ENCODE data around the gene DAG1. TPM values are rescaled to one million over a fixed set of nuclear protein-coding genes. Genes with fewer than 3 reads are reported as not detected.

The DAG1 gene
- total RNA-seq, 1 experiment from 2014 or later: 99.9 TPM

GRCh38 chr3:49465270-49466034 lies 4.6 kb upstream of the DAG1 start:
- Histone ChIP-seq H3K4me3 (replicated peaks in 1 of 2; ENCODE audit: low read depth in 1 of 2, low read length in 2 of 2) (peak overlapping the region in 1 of 2 experiments; percentile 41; a peak in 2 of 4 replicates), H3K9me3 (ENCODE audit: control insufficient read depth in 1 of 2, insufficient read depth in 1 of 2, low read depth in 1 of 2, low read length in 2 of 2) (no peaks in the 10 kb centered on the region), H3K9ac (ENCODE audit: low read length) (peak overlapping the region; percentile 52), H3K27ac (ENCODE audit: low read depth, low read length) (peak overlapping the region; percentile 61), H2AFZ (ENCODE audit: low read depth, low read length, poor library complexity, severe bottlenecking) (peak overlapping the region; percentile 87), H3K4me1 (ENCODE audit: control insufficient read depth in 1 of 2, insufficient read depth in 2 of 2, low read length in 2 of 2) (peaks cover 42 to 61% of the 10 kb centered on the region in 2 experiments), H3K27me3 (ENCODE audit: insufficient read depth, low read length) (no peaks in the 10 kb centered on the region), H3K9me2 (ENCODE audit: insufficient read depth) (no peaks in the 10 kb centered on the region), H3K36me3 (ENCODE audit: control insufficient read depth in 1 of 2, insufficient read depth in 2 of 2, low read length in 2 of 2) (no peaks in the 10 kb centered on the region), H3K79me2 (ENCODE audit: insufficient read depth, low read length) (no peaks in the 10 kb centered on the region), H3K4me2 (ENCODE audit: low read length) (peak overlapping the region; percentile 67), H4K20me1 (ENCODE audit: insufficient read depth) (no peaks in the 10 kb centered on the region)
- TSS peak; percentile 31 for BruUV-seq (replicated peaks)
- CTCF ChIA-PET: interaction anchor here (1.4 kb wide), 1 partner anchor 11 kb away, joined by 3 read pairs; no protein-coding TSS in a partner anchor
- POLR2A ChIA-PET: no interaction called here
- intact Hi-C loops (cut with micrococcal nuclease): no loop called here
- RAD21 ChIA-PET (ENCODE audit: low non-redundant PET in 1 of 2, low total read pairs in 2 of 2, uncharacterized antibody in 2 of 2, unreplicated experiment in 2 of 2): no interaction called here
- DNase-seq (ENCODE audit: low read depth, low spot score) (no peak), ATAC-seq (no peak)
- TF ChIP-seq EZH2 (IDR thresholded peaks at IDR 0.05) (no peak), CBX3 (IDR thresholded peaks at IDR 0.05; ENCODE audit: low read depth) (no peak)

DNA sequence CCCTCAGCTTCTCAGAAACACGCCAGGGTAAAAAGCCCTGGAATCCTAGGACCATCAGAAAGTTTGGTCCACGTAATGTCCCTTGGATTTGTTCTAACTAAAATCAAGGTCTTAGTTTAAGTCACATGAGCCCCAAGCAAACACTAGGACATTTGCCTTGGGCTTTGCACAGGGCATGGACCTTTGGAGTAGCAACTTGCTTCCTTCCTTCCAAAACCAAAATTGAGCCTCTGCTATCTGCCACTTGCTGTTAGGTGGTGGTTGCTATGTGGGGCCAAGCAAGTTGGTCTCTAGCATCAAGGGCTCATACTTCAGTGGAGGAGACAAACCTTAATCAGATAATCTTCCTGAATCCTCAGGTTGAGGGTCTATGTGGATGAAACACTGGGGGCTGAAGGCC lies 4.0 kb upstream of the DAG1 start:
- Histone ChIP-seq H3K4me1 (ENCODE audit: control insufficient read depth in 1 of 2, insufficient read depth in 2 of 2, low read length in 2 of 2) (peaks cover 40 to 61% of the 10 kb centered on the region in 2 experiments), H3K9me2 (ENCODE audit: insufficient read depth) (no peaks in the 10 kb centered on the region), H2AFZ (ENCODE audit: low read depth, low read length, poor library complexity, severe bottlenecking) (peak overlapping the region; percentile 87), H3K27ac (ENCODE audit: low read depth, low read length) (peak overlapping the region; percentile 61), H3K9ac (ENCODE audit: low read length) (peak overlapping the region; percentile 52), H3K4me3 (replicated peaks in 1 of 2; ENCODE audit: low read depth in 1 of 2, low read length in 2 of 2) (no peak overlapping the region), H3K36me3 (ENCODE audit: control insufficient read depth in 1 of 2, insufficient read depth in 2 of 2, low read length in 2 of 2) (no peaks in the 10 kb centered on the region), H3K4me2 (ENCODE audit: low read length) (peak overlapping the region; percentile 67), H3K9me3 (ENCODE audit: control insufficient read depth in 1 of 2, insufficient read depth in 1 of 2, low read depth in 1 of 2, low read length in 2 of 2) (no peaks in the 10 kb centered on the region), H4K20me1 (ENCODE audit: insufficient read depth) (no peaks in the 10 kb centered on the region), H3K79me2 (ENCODE audit: insufficient read depth, low read length) (peaks cover 5% of the 10 kb centered on the region), H3K27me3 (ENCODE audit: insufficient read depth, low read length) (no peaks in the 10 kb centered on the region)
- POLR2A ChIA-PET: no interaction called here
- no peak for TF ChIP-seq ELF1 (IDR thresholded peaks at IDR 0.05; ENCODE audit: borderline replicate concordance, low read depth)
- TF ChIP-seq EGR1 (IDR thresholded peaks at IDR 0.05; ENCODE audit: low read depth): no peak
- no peak for TF ChIP-seq RAD21 (IDR thresholded peaks at IDR 0.05; ENCODE audit: low read depth)
- TF ChIP-seq POLR2AphosphoS5 (IDR thresholded peaks at IDR 0.05; ENCODE audit: low read depth, low read length): no peak
- TF ChIP-seq SIN3A (IDR thresholded peaks at IDR 0.05; ENCODE audit: low read depth): no peak
- no peak for TF ChIP-seq CEBPB (IDR thresholded peaks at IDR 0.05; ENCODE audit: low read depth)
- no peak for TF ChIP-seq FOSL1 (IDR thresholded peaks at IDR 0.05; ENCODE audit: low read depth)
- no peak for TF ChIP-seq SRF (IDR thresholded peaks at IDR 0.05; ENCODE audit: low read depth)
- TF ChIP-seq CTCF (IDR thresholded peaks at IDR 0.05 in 2 of 3, conservative IDR thresholded peaks at IDR 0.05 in 1 of 3; ENCODE audit: borderline replicate concordance in 1 of 3, insufficient read depth in 1 of 3, low read depth in 2 of 3, low read length in 2 of 3): no peak
- no peak for TF ChIP-seq POLR2A (IDR thresholded peaks at IDR 0.05; ENCODE audit: borderline replicate concordance, extremely low read depth, insufficient read depth, insufficient read length)
- no peak for TF ChIP-seq YY1 (IDR thresholded peaks at IDR 0.05; ENCODE audit: extremely low read depth, insufficient replicate concordance, low read depth, low read length)
- TF ChIP-seq, protein P1, sequence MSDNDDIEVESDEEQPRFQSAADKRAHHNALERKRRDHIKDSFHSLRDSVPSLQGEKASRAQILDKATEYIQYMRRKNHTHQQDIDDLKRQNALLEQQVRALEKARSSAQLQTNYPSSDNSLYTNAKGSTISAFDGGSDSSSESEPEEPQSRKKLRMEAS (IDR thresholded peaks at IDR 0.05): no peak
- no peak for TF ChIP-seq ZNF274 (IDR thresholded peaks at IDR 0.05; ENCODE audit: low read depth, low read length)
- no peak for TF ChIP-seq EZH2phosphoT487 (IDR thresholded peaks at IDR 0.05; ENCODE audit: borderline replicate concordance)
- TF ChIP-seq ATF3 (IDR thresholded peaks at IDR 0.05): no peak
- no peak for TF ChIP-seq EZH2 (IDR thresholded peaks at IDR 0.05)
- intact Hi-C loops (cut with micrococcal nuclease): no loop called here
- ATAC-seq: no peak
- CTCF ChIA-PET: interaction anchor here (1.4 kb wide), 1 partner anchor 12 kb away, joined by 3 read pairs; no protein-coding TSS in a partner anchor
- no peak for DNase-seq (ENCODE audit: low read depth, low spot score)
- no TSS peak for BruUV-seq (replicated peaks)
- RAD21 ChIA-PET (ENCODE audit: low non-redundant PET in 1 of 2, low total read pairs in 2 of 2, uncharacterized antibody in 2 of 2, unreplicated experiment in 2 of 2): no interaction called here

Data from HCT116 (cell line).